Immature natural killer cell (primary cell): ENCODE measurements around the gene NUBPL. TPM values are rescaled to one million over a fixed set of nuclear protein-coding genes. Genes with fewer than 3 reads are reported as not detected.

Experiments
- DNase-seq, 3 donors: peaks; one replicate each; pipeline ENCODE4 v3.0.0; 2022; ENCODE audit warnings: mixed read lengths in 1 of 3
- H3K27ac Mint-ChIP-seq, 6 donors: one replicate each; pipeline ENCODE4 v1.8.0; 2020; ENCODE audit warnings: mixed read lengths in 6 of 6, mild to moderate bottlenecking in 5 of 6, inconsistent platforms in 4 of 6, moderate library complexity in 3 of 6
- H3K27me3 Mint-ChIP-seq, 3 donors: one replicate each; pipeline ENCODE4 v1.8.0; 2020 to 2021; ENCODE audit warnings: low read depth in 3 of 3, mild to moderate bottlenecking in 3 of 3, mixed read lengths in 3 of 3, moderate library complexity in 3 of 3, inconsistent platforms in 1 of 3
- H3K36me3 Mint-ChIP-seq, 3 donors: one replicate each; pipeline ENCODE4 v1.8.0; 2020; ENCODE audit warnings: mixed read lengths in 3 of 3, inconsistent platforms in 2 of 3, mild to moderate bottlenecking in 2 of 3
- H3K4me1 Mint-ChIP-seq, 2 donors: one replicate each; pipeline ENCODE4 v1.8.0; 2020; ENCODE audit warnings: inconsistent platforms in 2 of 2, mild to moderate bottlenecking in 2 of 2, mixed read lengths in 2 of 2, moderate library complexity in 1 of 2
- H3K4me3 Mint-ChIP-seq, 5 donors: one replicate each; pipeline ENCODE4 v1.8.0; 2020; ENCODE audit warnings: mild to moderate bottlenecking in 5 of 5, mixed read lengths in 5 of 5, inconsistent platforms in 3 of 5, moderate library complexity in 3 of 5
- H3K9me3 Mint-ChIP-seq, 6 donors: one replicate each; pipeline ENCODE4 v1.8.0; 2020; ENCODE audit warnings: mild to moderate bottlenecking in 6 of 6, mixed read lengths in 6 of 6, inconsistent platforms in 4 of 6, moderate library complexity in 3 of 6
- polyA plus RNA-seq, 3 donors: library from polyadenylated mRNA; unstranded; fragments of 300-500 nt; fragmentation: Illumina TruSeq; gene quantifications; one replicate each; pipeline ENCODE4 v1.2.3, GENCODE V29; 2021

NUBPL gene
- polyA plus RNA-seq, 3 donors from 2014 or later = 5.7 to 7.1 (median 5.9) TPM

GRCh38 chr14:31660191-31660590, 99.0 kb downstream of the NUBPL start:
- Mint-ChIP-seq H3K9me3 (peaks cover 21 to 45% (median 28%) of the 10 kb centered on the region in 6 donors), H3K4me3 (no peak overlapping the region), H3K27ac (no peak overlapping the region), H3K4me1 (peaks cover 1 to 4% of the 10 kb centered on the region in 2 donors), H3K27me3 (peaks cover 0 to 2% (median 0%) of the 10 kb centered on the region in 3 donors), H3K36me3 (peaks cover 21 to 44% (median 30%) of the 10 kb centered on the region in 3 donors)
- no peak for DNase-seq

GRCh38 chr14:31660728-31661127, 99.5 kb downstream of the NUBPL start:
- Mint-ChIP-seq H3K36me3 (peaks cover 23 to 47% (median 29%) of the 10 kb centered on the region in 3 donors), H3K4me3 (no peak overlapping the region), H3K4me1 (peaks cover 1 to 4% of the 10 kb centered on the region in 2 donors), H3K27ac (no peak overlapping the region), H3K9me3 (peaks cover 22 to 45% (median 30%) of the 10 kb centered on the region in 6 donors), H3K27me3 (peaks cover 0 to 2% (median 0%) of the 10 kb centered on the region in 3 donors)
- no peak for DNase-seq

GRCh38 chr14:31668348-31668747, 107.1 kb downstream of the NUBPL start:
- no peak overlapping the region for H3K4me3 Mint-ChIP-seq
- H3K27me3 Mint-ChIP-seq = peaks cover 0 to 2% (median 0%) of the 10 kb centered on the region in 3 donors
- H3K9me3 Mint-ChIP-seq = peaks cover 20 to 58% (median 38%) of the 10 kb centered on the region in 6 donors
- peaks cover 33 to 46% (median 34%) of the 10 kb centered on the region in 3 donors for H3K36me3 Mint-ChIP-seq
- H3K4me1 Mint-ChIP-seq = no peaks in the 10 kb centered on the region
- no peak overlapping the region for H3K27ac Mint-ChIP-seq
- no peak for DNase-seq

- Mint-ChIP-seq H3K27me3 (no peaks in the 10 kb centered on the region), H3K4me1 (no peaks in the 10 kb centered on the region), H3K27ac (no peak overlapping the region), H3K9me3 (peaks cover 4 to 29% (median 12%) of the 10 kb centered on the region in 6 donors), H3K4me3 (no peak overlapping the region), H3K36me3 (peaks cover 25 to 31% (median 28%) of the 10 kb centered on the region in 3 donors)
- DNase-seq = no peak
Measured at GRCh38 chr14:31672709-31673108, 111.5 kb downstream of the NUBPL start.

GRCh38 chr14:31677052-31677451, 115.8 kb downstream of the NUBPL start:
- Mint-ChIP-seq H3K4me1 (no peaks in the 10 kb centered on the region), H3K27me3 (no peaks in the 10 kb centered on the region), H3K4me3 (no peak overlapping the region), H3K27ac (no peak overlapping the region), H3K36me3 (peaks cover 17 to 42% (median 37%) of the 10 kb centered on the region in 3 donors), H3K9me3 (peaks cover 2 to 7% (median 4%) of the 10 kb centered on the region in 6 donors)
- no peak for DNase-seq

GRCh38 chr14:31677630-31678029, 116.4 kb downstream of the NUBPL start:
- Mint-ChIP-seq H3K27ac (no peak overlapping the region), H3K4me3 (no peak overlapping the region), H3K36me3 (peaks cover 18 to 47% (median 43%) of the 10 kb centered on the region in 3 donors), H3K4me1 (no peaks in the 10 kb centered on the region), H3K27me3 (no peaks in the 10 kb centered on the region), H3K9me3 (peaks cover 3 to 11% (median 5%) of the 10 kb centered on the region in 6 donors)
- no peak for DNase-seq

- Mint-ChIP-seq H3K4me3 (no peak overlapping the region), H3K27ac (no peak overlapping the region), H3K4me1 (no peaks in the 10 kb centered on the region), H3K27me3 (no peaks in the 10 kb centered on the region), H3K36me3 (peaks cover 16 to 46% (median 46%) of the 10 kb centered on the region in 3 donors), H3K9me3 (peaks cover 5 to 17% (median 12%) of the 10 kb centered on the region in 6 donors)
- DNase-seq = no peak
Measured at GRCh38 chr14:31678421-31679249, 117.4 kb downstream of the NUBPL start.

- no peak for DNase-seq
- H3K4me1 Mint-ChIP-seq = no peaks in the 10 kb centered on the region
- no peak overlapping the region for H3K4me3 Mint-ChIP-seq
- no peaks in the 10 kb centered on the region for H3K27me3 Mint-ChIP-seq
- H3K36me3 Mint-ChIP-seq = peaks cover 33 to 63% (median 49%) of the 10 kb centered on the region in 3 donors
- peaks cover 8 to 36% (median 24%) of the 10 kb centered on the region in 6 donors for H3K9me3 Mint-ChIP-seq
- H3K27ac Mint-ChIP-seq = no peak overlapping the region
Measured at GRCh38 chr14:31682768-31683167, 121.6 kb downstream of the NUBPL start.

- Mint-ChIP-seq H3K36me3 (peaks cover 29 to 54% (median 33%) of the 10 kb centered on the region in 3 donors), H3K27me3 (no peaks in the 10 kb centered on the region), H3K9me3 (peaks cover 8 to 31% (median 20%) of the 10 kb centered on the region in 6 donors), H3K4me1 (no peaks in the 10 kb centered on the region), H3K4me3 (no peak overlapping the region), H3K27ac (no peak overlapping the region)
- DNase-seq = no peak
Measured at GRCh38 chr14:31687726-31688125, 126.5 kb downstream of the NUBPL start.

- Mint-ChIP-seq H3K4me3 (no peak overlapping the region), H3K4me1 (no peaks in the 10 kb centered on the region), H3K36me3 (peaks cover 15 to 36% (median 19%) of the 10 kb centered on the region in 3 donors), H3K27ac (no peak overlapping the region), H3K27me3 (no peaks in the 10 kb centered on the region), H3K9me3 (peaks cover 0 to 17% (median 7%) of the 10 kb centered on the region in 6 donors)
- DNase-seq = no peak
Measured at GRCh38 chr14:31690056-31690455, 128.9 kb downstream of the NUBPL start.

GRCh38 chr14:31692376-31692781, 131.2 kb downstream of the NUBPL start:
- Mint-ChIP-seq H3K4me3 (no peak overlapping the region), H3K36me3 (peaks cover 11 to 29% (median 15%) of the 10 kb centered on the region in 3 donors), H3K27me3 (no peaks in the 10 kb centered on the region), H3K27ac (no peak overlapping the region), H3K4me1 (no peaks in the 10 kb centered on the region), H3K9me3 (peaks cover 0 to 10% (median 1%) of the 10 kb centered on the region in 6 donors)
- DNase-seq = no peak

- Mint-ChIP-seq H3K27me3 (no peaks in the 10 kb centered on the region), H3K4me1 (no peaks in the 10 kb centered on the region), H3K4me3 (no peak overlapping the region), H3K36me3 (peaks cover 6 to 12% (median 7%) of the 10 kb centered on the region in 3 donors), H3K9me3 (peaks cover 0 to 5% (median 3%) of the 10 kb centered on the region in 6 donors), H3K27ac (no peak overlapping the region)
- DNase-seq = no peak
Measured at GRCh38 chr14:31696378-31696777, 135.2 kb downstream of the NUBPL start.

- Mint-ChIP-seq H3K9me3 (peaks cover 6 to 37% (median 21%) of the 10 kb centered on the region in 6 donors), H3K36me3 (peaks cover 33 to 40% (median 39%) of the 10 kb centered on the region in 3 donors), H3K4me1 (no peaks in the 10 kb centered on the region), H3K27me3 (peaks cover 0 to 2% (median 0%) of the 10 kb centered on the region in 3 donors), H3K4me3 (no peak overlapping the region), H3K27ac (no peak overlapping the region)
- no peak for DNase-seq
Measured at GRCh38 chr14:31699809-31700208, 138.6 kb downstream of the NUBPL start.
